NCI-H2029 (cell line): ENCODE data around the gene SPOCK1.
"Not testable (repeated sequence)": the region's sequence is repeated elsewhere in the genome, so short reads cannot be mapped to it uniquely, and the experiment has no call there.

ENCODE experiments used
- DNase-seq: peaks from one replicate; lab custom pipeline; 2025; lab: John Stamatoyannopoulos, UW

The SPOCK1 gene

DNA sequence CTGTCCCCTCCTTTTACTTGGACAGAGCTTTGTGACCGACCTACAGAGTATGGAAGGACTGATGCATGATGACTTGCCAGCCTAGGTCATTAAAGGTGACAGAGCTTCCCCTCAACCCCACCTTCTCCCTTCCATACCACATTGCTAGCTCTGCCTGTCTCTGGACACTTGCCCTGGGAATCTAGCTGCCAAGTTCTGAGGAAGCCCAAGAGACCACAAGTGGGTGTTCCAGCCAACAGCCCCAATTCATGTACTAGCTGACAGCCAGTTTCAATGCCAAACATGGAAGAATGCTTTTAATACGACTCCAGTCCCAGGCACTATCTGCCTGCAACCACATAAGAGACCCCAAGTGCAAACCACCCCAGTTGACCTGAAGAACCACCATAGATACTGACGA is 477.1 kb downstream of the SPOCK1 start:
- DNase-seq: no peak

- no peak for DNase-seq
Observed at GRCh38 chr5:137019229-137019628, 479.9 kb downstream of the SPOCK1 start.

DNA sequence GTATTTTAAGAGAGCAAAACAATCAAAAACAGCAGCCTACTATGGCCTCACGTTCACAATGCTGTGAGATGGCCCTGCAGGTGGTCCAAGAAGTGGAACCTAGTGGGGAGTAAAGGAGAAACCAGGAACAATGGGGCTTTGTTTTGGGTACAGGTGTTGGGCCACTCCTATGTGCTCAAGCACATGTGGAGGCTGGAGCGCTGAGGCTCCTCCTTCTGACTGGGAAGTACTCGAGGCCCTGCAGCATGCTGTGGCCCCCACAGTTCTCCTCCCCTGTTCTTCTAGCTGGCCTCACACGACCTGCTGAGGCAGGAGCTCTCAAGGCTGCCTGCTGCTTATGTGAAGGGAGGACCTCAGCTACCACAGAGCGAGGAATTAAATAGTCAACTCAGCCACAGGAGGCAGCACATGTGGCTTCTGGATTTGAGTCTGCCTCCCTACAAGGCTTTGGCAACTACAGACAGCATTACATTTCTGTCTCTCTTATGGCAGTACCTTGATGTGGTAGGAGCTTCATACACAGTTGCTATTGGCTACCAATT is 482.3 kb downstream of the SPOCK1 start:
- no peak for DNase-seq

DNA sequence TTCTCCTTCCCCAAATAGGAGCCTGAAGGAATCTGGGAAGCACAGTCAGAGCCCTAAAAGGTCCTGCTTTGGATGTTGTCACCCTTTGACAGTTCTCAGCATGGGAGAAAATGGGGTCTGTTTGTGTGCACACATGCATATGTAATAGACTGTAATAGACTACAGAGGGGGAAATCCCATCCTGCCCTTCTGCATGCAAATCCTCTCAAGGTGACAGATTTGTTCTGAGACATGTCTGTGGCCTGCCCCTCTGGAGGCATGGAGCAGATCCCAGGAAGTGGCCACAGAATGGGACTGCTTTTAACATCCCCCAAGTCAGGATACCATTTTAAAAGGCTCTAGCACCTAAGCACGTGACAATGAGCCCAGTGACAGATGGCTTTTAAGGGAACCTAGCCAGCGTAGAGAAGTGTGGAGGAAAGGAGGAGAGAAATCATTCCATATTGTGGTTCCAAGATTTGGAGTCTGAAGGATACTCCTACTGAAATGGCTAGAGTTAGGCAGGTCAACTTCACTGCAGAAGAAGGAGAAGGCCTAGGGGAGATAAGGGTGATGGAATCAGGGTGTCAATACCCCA is 483.5 kb downstream of the SPOCK1 start:
- DNase-seq: no peak

DNA sequence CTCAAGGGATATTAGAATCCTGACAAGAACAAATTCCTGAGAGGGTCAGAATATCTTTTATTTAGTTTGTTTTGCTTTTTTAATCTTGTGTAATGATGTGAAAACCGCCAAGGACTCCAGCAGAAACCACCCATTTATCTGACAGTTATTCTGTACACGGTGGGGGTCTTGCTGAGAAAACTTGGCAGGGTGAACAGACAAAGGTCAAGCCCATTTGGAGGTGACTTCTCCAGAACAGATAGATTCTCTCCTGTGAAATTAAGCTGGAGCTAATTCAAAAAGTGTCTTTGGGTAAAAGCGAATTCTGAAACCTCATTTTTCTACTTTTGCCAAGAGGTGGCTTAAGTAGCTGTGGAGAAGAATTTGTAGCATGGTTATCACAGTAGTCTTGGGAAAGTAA is 484.4 kb downstream of the SPOCK1 start:
- DNase-seq: no peak

GRCh38 chr5:137010226-137010625 is 488.9 kb downstream of the SPOCK1 start:
- DNase-seq: no peak

DNA sequence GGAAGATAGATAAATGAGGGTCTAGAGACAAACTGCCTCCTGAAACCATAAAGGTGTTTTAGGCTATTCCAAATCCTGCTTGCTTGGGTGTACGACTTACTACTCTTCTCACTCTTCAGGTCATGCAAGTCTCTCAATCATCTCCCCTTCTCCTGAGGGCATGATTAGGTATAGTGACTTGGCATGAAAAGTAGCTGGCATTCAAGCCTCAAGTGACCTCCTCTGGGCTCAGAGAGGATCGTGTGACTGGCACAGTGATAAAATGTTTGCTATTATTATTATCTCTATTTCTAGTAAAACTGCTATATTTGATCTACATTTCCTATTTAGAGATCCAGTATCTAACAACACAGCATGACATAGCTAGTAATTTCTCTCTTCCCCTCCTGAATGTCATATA is 494.8 kb downstream of the SPOCK1 start:
- no peak for DNase-seq

DNA sequence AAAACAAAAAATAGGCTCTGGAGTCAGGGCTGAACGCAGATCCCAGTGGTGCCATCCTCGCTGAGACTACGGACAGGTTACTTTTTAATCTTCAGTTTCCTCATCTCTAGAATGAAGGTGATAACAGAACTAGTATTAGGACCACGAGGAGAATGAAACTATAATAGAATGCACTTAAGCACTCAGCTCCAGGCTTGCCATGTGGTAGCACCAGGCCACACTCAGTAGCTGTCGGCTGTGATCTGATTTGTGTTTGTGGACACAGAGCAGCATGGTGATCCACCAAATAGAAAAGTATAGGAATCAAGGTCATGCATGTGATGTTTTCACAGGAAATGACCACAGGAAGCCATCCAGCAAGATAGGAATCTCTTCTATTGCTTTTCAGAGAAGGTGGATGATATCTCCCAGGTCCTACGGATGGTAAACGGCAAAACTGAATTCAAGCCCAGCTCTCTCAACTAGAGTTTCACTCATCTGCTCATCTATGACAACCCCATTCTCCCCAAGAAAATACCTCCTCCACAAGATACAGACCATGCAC is 498.0 kb downstream of the SPOCK1 start:
- no peak for DNase-seq

DNA sequence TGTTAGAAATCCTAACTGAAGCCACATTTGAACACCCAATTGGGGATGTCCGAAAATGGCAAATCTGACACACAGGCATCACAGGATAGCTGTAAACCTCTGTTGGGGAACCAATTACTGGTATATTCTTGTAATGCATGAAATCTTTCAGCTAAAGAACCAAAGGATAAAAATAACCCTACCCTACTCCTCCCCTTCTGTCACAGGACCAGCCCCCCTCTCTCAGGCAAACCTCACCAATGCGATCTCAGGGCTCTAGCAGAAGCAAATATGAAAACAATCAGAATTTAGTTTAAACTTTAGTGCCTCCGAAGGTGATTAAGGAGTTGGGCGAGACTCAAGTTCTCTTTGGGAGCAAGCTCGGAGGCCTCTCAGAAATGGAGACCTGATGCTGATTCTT is 499.3 kb downstream of the SPOCK1 start:
- DNase-seq: no peak

- no peak for DNase-seq
Observed at GRCh38 chr5:136998854-136999357, 500.2 kb downstream of the SPOCK1 start.

GRCh38 chr5:136994154-136994553 is 505.0 kb downstream of the SPOCK1 start:
- no peak for DNase-seq

GRCh38 chr5:136992796-136993489 is 506.2 kb downstream of the SPOCK1 start:
- no peak for DNase-seq

DNA sequence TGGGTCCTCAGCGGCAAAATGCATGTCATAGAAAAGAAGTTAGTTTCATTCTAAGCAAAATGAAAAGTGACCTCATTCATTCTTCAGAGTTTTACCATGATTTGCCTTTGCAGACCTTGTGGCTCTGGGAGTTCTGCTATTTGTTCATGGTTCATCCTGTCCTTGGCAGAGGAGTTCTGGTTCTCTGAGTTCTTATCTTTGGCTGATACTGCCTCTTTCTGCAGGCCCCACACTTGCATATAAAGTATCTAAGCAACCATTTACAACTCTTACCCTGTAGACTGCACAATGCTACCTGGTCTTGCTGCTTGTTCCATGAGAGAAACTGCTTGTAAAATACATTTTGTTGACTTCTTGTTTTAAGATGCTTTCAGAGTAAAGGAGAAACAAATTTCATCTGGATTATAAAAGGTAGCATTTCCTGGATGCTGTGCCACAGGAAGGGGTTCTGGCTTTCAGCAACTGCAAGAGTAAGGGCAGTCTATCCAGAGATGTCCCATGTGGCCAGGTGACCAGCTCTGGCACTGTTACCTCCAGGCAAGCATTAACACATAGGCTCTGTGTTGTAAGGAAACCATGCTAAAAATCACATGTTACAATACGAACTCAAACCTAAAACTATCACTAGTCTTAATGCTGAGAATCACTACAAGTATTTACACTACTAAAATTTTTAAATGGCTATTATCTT is 513.2 kb downstream of the SPOCK1 start:
- DNase-seq: no peak

GRCh38 chr5:136984772-136985446 is 514.2 kb downstream of the SPOCK1 start:
- DNase-seq: no peak

GRCh38 chr5:136981936-136982335 is 517.2 kb downstream of the SPOCK1 start:
- DNase-seq: no peak

- DNase-seq: no peak
Observed at GRCh38 chr5:136979131-136979530, 520.0 kb downstream of the SPOCK1 start.

DNA sequence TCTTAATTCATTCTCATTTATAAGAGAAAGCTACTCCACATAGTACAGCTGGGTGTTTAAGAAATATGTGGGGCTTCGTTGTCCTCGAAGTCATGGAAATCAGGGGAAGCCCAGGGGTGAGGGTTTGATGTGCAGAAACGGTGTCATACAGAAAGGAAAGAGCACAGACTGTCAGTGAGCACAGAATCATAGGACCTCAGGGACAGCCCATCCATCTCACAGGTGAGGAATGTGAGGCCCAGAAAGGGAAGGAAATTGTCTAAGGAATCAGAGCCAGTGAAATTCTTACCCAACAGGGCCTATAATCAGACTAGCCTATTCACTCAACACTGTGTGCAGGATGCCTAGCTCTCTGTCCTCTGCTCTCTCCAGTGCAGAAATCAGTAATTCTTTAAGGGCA is 535.6 kb downstream of the SPOCK1 start:
- no peak for DNase-seq

- DNase-seq: no peak
Observed at GRCh38 chr5:136957428-136957827, 541.7 kb downstream of the SPOCK1 start.

GRCh38 chr5:136954142-136954541 is 545.0 kb downstream of the SPOCK1 start:
- DNase-seq: not testable (repeated sequence)

GRCh38 chr5:136953346-136954069 is 545.6 kb downstream of the SPOCK1 start:
- peak; percentile 10 for DNase-seq

DNA sequence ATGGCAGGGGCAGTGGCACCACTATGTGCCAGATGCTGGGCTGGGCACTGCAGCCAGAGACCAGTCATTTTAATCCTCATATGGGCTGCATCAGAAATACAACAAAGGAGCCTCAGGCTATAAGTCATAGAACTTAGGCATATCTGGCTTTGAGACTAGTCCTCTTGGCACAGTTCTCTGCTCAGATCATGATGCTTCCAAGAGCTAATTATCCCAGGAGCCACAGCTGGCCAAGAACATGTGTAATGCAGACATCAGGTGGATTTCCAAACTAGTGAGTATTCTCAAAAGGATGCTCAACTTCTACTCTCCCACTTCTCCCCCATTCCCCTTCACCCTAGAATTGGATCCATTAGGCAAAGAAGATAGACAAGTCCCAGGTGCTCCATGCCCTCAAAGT is 571.6 kb downstream of the SPOCK1 start:
- no peak for DNase-seq
